Tongue (tissue), 2 donors: Measurements from ENCODE around the gene SLC25A24. TPM values are rescaled to one million over a fixed set of nuclear protein-coding genes. Genes with fewer than 3 reads are reported as not detected.
"Not testable (repeated sequence)": the region's sequence is repeated elsewhere in the genome, so short reads cannot be mapped to it uniquely, and the experiment has no call there.

Experiments used
- DNase-seq: peaks from one replicate; pipeline ENCODE4 v3.0.0-alpha.2; 2015
- total RNA-seq: library from RNA; depleted of rRNA; stranded (reverse); fragments of >200 nt; gene quantifications from one replicate; pipeline ENCODE4 v1.2.3, GENCODE V29; 2014

The SLC25A24 gene
- total RNA-seq, 1 donor from 2014 or later: 67.7 TPM

GRCh38 chr1:108194051-108194450 is 6.1 kb downstream of the SLC25A24 start:
- DNase-seq: no peak

- DNase-seq: no peak
These were observed 6.8 kb downstream of the SLC25A24 start for GRCh38 chr1:108193333-108193732.

- DNase-seq: no peak
These were observed 7.6 kb downstream of the SLC25A24 start for GRCh38 chr1:108192581-108192980.

- no peak for DNase-seq
These were observed 9.3 kb downstream of the SLC25A24 start for GRCh38 chr1:108190686-108191416.

- no peak for DNase-seq
These were observed 10.0 kb downstream of the SLC25A24 start for GRCh38 chr1:108190001-108190634.

GRCh38 chr1:108188801-108189200 is 11.3 kb downstream of the SLC25A24 start:
- no peak for DNase-seq

- DNase-seq: no peak
These were observed 17.0 kb downstream of the SLC25A24 start for GRCh38 chr1:108182959-108183700.

GRCh38 chr1:108179018-108179417 is 21.1 kb downstream of the SLC25A24 start:
- no peak for DNase-seq

- DNase-seq: not testable (repeated sequence)
These were observed 37.7 kb downstream of the SLC25A24 start for GRCh38 chr1:108162409-108162808.

- DNase-seq: not testable (repeated sequence)
These were observed 40.2 kb downstream of the SLC25A24 start for GRCh38 chr1:108159951-108160350.

GRCh38 chr1:108158893-108159453 is 41.2 kb downstream of the SLC25A24 start:
- DNase-seq: no peak

- no peak for DNase-seq
These were observed 45.8 kb downstream of the SLC25A24 start for GRCh38 chr1:108154314-108154713.

GRCh38 chr1:108152782-108153222 is 47.3 kb downstream of the SLC25A24 start:
- no peak for DNase-seq

GRCh38 chr1:108151548-108151947 is 48.6 kb downstream of the SLC25A24 start:
- no peak for DNase-seq

GRCh38 chr1:108149796-108150467 is 50.2 kb downstream of the SLC25A24 start:
- no peak for DNase-seq

- not testable (repeated sequence) for DNase-seq
These were observed 55.6 kb downstream of the SLC25A24 start for GRCh38 chr1:108144569-108144968.

- DNase-seq: no peak
These were observed 57.3 kb downstream of the SLC25A24 start for GRCh38 chr1:108142773-108143394.

GRCh38 chr1:108142258-108142657 is 57.9 kb downstream of the SLC25A24 start:
- DNase-seq: no peak

- DNase-seq: no peak
These were observed 58.5 kb downstream of the SLC25A24 start for GRCh38 chr1:108141621-108142020.

GRCh38 chr1:108140936-108141335 is 59.2 kb downstream of the SLC25A24 start:
- DNase-seq: no peak

- no peak for DNase-seq
These were observed 60.0 kb downstream of the SLC25A24 start for GRCh38 chr1:108140177-108140576.

- DNase-seq: not testable (repeated sequence)
These were observed 60.6 kb downstream of the SLC25A24 start for GRCh38 chr1:108139555-108139954.
